PC-9 (cell line): ENCODE results near the gene PCSK5. TPM values are rescaled to one million over a fixed set of nuclear protein-coding genes. Genes with fewer than 3 reads are reported as not detected.

Experiments used
- BruUV-seq: library from RNA; stranded (reverse); fragments of 400-500 nt; replicated peaks from 2 replicates; lab custom pipeline; 2021; lab: Mats Ljungman, UMichigan
- CTCF ChIA-PET: fragments of 300-600 bp; sonication (Branson Sonifier 250); formaldehyde crosslinking; loops from one replicate; lab custom pipeline; 2022; ENCODE audit warnings: antibody characterized with exemption; lab: Charles Lee
- POLR2A ChIA-PET: fragments of 300-600 bp; sonication (Branson Sonifier 250); formaldehyde crosslinking; loops from one replicate; lab custom pipeline; 2022; ENCODE audit warnings: antibody characterized with exemption; ENCODE audit not compliant: unreplicated experiment; lab: Charles Lee
- DNase-seq, 2 experiments: peaks; one replicate each; pipeline versions ENCODE4 v3.0.0 to v3.0.0-alpha.2; 2015 to 2022; ENCODE audit warnings: mixed read lengths in 1 of 2
- H2AFZ ChIP-seq: fragments of 200-600 bp; sonication (generic); 2 replicates; pipeline ENCODE4 v1.8.1; 2017; ENCODE audit warnings: antibody characterized with exemption
- H3F3A ChIP-seq: fragments of 200-600 bp; sonication (generic); 2 replicates; pipeline ENCODE4 v1.8.1; 2017; ENCODE audit warnings: antibody characterized with exemption, mild to moderate bottlenecking, low read depth; ENCODE audit not compliant: insufficient read depth
- H3K27ac ChIP-seq: fragments of 200-600 bp; sonication (generic); 2 replicates; pipeline ENCODE4 v1.6.1; 2016; ENCODE audit warnings: mixed run types
- H3K27me3 ChIP-seq: fragments of 200-600 bp; sonication (generic); 2 replicates; pipeline ENCODE4 v1.6.1; 2016; ENCODE audit warnings: low read depth, mixed run types; ENCODE audit not compliant: insufficient read depth
- H3K36me3 ChIP-seq: fragments of 200-600 bp; sonication (generic); 2 replicates; pipeline ENCODE4 v1.6.1; 2016; ENCODE audit warnings: low read depth, mixed run types
- H3K4me1 ChIP-seq: fragments of 200-600 bp; sonication (generic); replicated peaks from 2 replicates; pipeline ENCODE4 v1.6.1; 2016; ENCODE audit warnings: mixed run types; ENCODE audit not compliant: insufficient read depth
- H3K4me2 ChIP-seq: fragments of 200-600 bp; sonication (generic); 2 replicates; pipeline ENCODE4 v1.6.1; 2017; ENCODE audit warnings: mixed run types
- H3K4me3 ChIP-seq: fragments of 200-600 bp; sonication (generic); 2 replicates; pipeline ENCODE4 v1.6.1; 2016; ENCODE audit warnings: mixed run types
- H3K79me2 ChIP-seq: fragments of 200-600 bp; sonication (generic); 2 replicates; pipeline ENCODE4 v1.6.1; 2017; ENCODE audit warnings: low read depth, mixed run types
- H3K9me2 ChIP-seq: fragments of 200-600 bp; sonication (generic); 2 replicates; pipeline ENCODE4 v1.8.1; 2017; ENCODE audit warnings: mild to moderate bottlenecking; ENCODE audit not compliant: insufficient read depth
- H3K9me3 ChIP-seq: fragments of 200-600 bp; sonication (generic); 2 replicates; pipeline ENCODE4 v1.8.1; 2016; ENCODE audit warnings: low read depth; ENCODE audit not compliant: insufficient read depth
- H4K20me1 ChIP-seq: fragments of 200-600 bp; sonication (generic); 2 replicates; pipeline ENCODE4 v1.8.1; 2017; ENCODE audit not compliant: insufficient read depth
- EZH2 ChIP-seq: fragments of 200-600 bp; sonication (generic); IDR thresholded peaks from 2 replicates; pipeline ENCODE4 v1.8.0; 2017; ENCODE audit warnings: antibody characterized with exemption, low read depth
- intact Hi-C: fragments of 100-400 bp; cut with micrococcal nuclease; formaldehyde crosslinking; loops from one replicate; pipeline ENCODE4 v1.10.0; 2022; ENCODE audit not compliant: unreplicated experiment
- total RNA-seq: library from RNA; stranded (reverse); gene quantifications from 2 replicates; pipeline ENCODE4 v1.2.3, GENCODE V29; 2021
- TF ChIP-seq, protein P1 (sequence below): fragments of 200-600 bp; sonication (generic); conservative IDR thresholded peaks from 2 replicates; pipeline ENCODE4 v1.6.1; 2017; ENCODE audit warnings: mixed run types, antibody characterized with exemption, mild to moderate bottlenecking, moderate library complexity

PCSK5 gene
- total RNA-seq, 1 experiment from 2014 or later: 8.2 TPM

DNA sequence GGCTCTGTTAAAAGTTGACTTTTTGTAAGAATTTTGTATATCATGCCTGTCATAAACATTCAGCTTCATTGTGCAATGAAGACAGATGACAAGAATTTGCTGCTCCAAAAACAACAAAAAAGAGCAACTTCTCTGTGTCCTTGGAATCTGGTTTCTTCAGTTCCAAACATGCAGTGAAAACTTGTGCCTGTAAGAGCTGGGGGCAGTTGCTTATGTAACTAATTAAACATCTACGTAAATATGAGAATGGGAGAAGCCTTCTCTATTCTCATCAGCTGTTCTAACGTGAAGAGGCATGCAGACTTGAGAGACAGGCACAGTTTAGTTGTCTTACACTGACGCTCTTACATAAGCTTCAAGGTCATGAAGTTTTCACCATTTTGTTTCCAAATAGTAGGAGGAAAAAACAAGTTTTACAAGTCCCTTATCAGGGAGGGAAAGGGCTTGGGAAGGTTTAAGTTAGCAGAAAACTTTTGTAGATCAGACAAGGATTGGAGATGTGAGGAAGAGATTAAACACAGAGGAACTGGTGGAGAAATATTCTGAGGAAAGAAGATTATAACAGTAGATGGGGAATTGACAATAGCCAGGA lies 333.4 kb downstream of the PCSK5 start:
- no peak for TF ChIP-seq EZH2
- TF ChIP-seq, protein P1, sequence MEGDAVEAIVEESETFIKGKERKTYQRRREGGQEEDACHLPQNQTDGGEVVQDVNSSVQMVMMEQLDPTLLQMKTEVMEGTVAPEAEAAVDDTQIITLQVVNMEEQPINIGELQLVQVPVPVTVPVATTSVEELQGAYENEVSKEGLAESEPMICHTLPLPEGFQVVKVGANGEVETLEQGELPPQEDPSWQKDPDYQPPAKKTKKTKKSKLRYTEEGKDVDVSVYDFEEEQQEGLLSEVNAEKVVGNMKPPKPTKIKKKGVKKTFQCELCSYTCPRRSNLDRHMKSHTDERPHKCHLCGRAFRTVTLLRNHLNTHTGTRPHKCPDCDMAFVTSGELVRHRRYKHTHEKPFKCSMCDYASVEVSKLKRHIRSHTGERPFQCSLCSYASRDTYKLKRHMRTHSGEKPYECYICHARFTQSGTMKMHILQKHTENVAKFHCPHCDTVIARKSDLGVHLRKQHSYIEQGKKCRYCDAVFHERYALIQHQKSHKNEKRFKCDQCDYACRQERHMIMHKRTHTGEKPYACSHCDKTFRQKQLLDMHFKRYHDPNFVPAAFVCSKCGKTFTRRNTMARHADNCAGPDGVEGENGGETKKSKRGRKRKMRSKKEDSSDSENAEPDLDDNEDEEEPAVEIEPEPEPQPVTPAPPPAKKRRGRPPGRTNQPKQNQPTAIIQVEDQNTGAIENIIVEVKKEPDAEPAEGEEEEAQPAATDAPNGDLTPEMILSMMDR: no peak
- Histone ChIP-seq H3K9me2 (no peaks in the 10 kb centered on the region), H2AFZ (no peak overlapping the region), H3K4me2 (peak overlapping the region; percentile 24; the same call in 1 of the 2 replicates), H3K4me1 (peaks cover 10% of the 10 kb centered on the region), H3K79me2 (no peaks in the 10 kb centered on the region), H3K9me3 (no peaks in the 10 kb centered on the region), H3K4me3 (no peak overlapping the region), H3K27me3 (no peaks in the 10 kb centered on the region), H3F3A (peaks cover 9% of the 10 kb centered on the region; the same call in 1 of the 2 replicates), H4K20me1 (no peaks in the 10 kb centered on the region), H3K27ac (no peak overlapping the region; the same call in 1 of the 2 replicates), H3K36me3 (no peaks in the 10 kb centered on the region)
- CTCF ChIA-PET: no interaction called here
- DNase-seq: no peak
- intact Hi-C loops: no loop called here
- POLR2A ChIA-PET: interaction anchor here (0.6 kb wide), 2 partner anchors 87 to 963 kb away, joined by 4 to 5 read pairs; no protein-coding TSS in a partner anchor
- BruUV-seq: no TSS peak

DNA sequence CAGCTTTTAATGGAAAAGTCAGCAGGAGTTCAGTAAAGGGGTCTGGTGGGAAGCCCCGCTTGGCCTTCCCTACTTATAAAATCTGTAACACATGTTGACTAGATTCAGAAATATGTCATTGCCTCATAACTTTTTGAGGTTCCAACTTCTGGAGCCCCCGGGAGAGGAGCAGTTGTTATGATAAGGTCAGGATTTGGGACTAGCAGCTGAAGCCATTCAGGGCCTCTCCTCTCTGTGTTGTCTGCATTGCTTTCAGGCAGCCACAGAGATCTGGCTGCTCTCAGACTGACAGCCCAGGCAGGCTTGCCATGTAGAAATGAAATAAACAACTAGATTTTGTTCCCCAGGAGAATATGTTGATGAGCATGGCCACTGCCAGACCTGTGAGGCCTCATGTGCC lies 336.7 kb downstream of the PCSK5 start:
- BruUV-seq: no TSS peak
- H3F3A ChIP-seq: peaks cover 9% of the 10 kb centered on the region; the same call in 1 of the 2 replicates
- POLR2A ChIA-PET: no interaction called here
- H3K4me1 ChIP-seq: peaks cover 10% of the 10 kb centered on the region
- CTCF ChIA-PET: no interaction called here
- H3K4me2 ChIP-seq: no peak overlapping the region
- no peak for DNase-seq
- TF ChIP-seq, protein P1: no peak
- TF ChIP-seq EZH2: no peak
- H3K79me2 ChIP-seq: no peaks in the 10 kb centered on the region
- H3K9me2 ChIP-seq: no peaks in the 10 kb centered on the region
- H2AFZ ChIP-seq: no peak overlapping the region
- H3K4me3 ChIP-seq: no peak overlapping the region
- no peaks in the 10 kb centered on the region for H3K36me3 ChIP-seq
- no peak overlapping the region for H3K27ac ChIP-seq
- no peaks in the 10 kb centered on the region for H3K27me3 ChIP-seq
- no peaks in the 10 kb centered on the region for H4K20me1 ChIP-seq
- H3K9me3 ChIP-seq: no peaks in the 10 kb centered on the region
- intact Hi-C loops: no loop called here

DNA sequence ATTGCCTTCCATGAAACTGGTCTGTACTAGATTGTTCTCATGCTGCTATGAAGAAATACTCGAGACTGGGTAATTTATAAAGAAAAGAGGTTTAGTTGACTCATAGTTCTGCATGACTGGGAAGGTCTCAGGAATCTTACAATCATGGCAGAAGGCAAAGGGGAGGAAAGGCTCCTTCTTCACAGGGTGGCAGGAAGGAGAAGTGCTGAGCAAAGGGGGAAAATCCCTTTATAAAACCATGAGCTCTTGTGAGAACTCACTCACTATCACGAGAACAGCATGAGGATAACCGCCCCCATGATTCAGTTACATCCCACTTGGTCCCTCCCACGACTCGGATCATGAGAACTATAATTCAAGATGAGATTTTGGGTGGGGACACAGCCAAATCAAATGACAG lies 340.5 kb downstream of the PCSK5 start:
- H2AFZ ChIP-seq: no peak overlapping the region
- H3K4me2 ChIP-seq: no peak overlapping the region
- H3K36me3 ChIP-seq: no peaks in the 10 kb centered on the region
- H3K4me3 ChIP-seq: no peak overlapping the region
- BruUV-seq: no TSS peak
- ChIA-PET POLR2A (no interaction called here), CTCF (no interaction called here)
- TF ChIP-seq EZH2: no peak
- TF ChIP-seq, protein P1: no peak
- H3K27ac ChIP-seq: no peak overlapping the region
- intact Hi-C loops: no loop called here
- H3K9me2 ChIP-seq: no peaks in the 10 kb centered on the region
- no peaks in the 10 kb centered on the region for H3K79me2 ChIP-seq
- no peaks in the 10 kb centered on the region for H3K9me3 ChIP-seq
- no peaks in the 10 kb centered on the region for H4K20me1 ChIP-seq
- H3F3A ChIP-seq: no peaks in the 10 kb centered on the region
- no peak for DNase-seq
- no peaks in the 10 kb centered on the region for H3K4me1 ChIP-seq
- H3K27me3 ChIP-seq: no peaks in the 10 kb centered on the region
